ENCODE results near the gene NBPF1.
"Not testable (repeated sequence)": the region's sequence is repeated elsewhere in the genome, so short reads cannot be mapped to it uniquely, and the experiment has no call there.

The NBPF1 gene

GRCh38 chr1:16534829-16535456 lies 78.4 kb downstream of the NBPF1 start:
- intact Hi-C loops (cut with DNase I): not testable (repeated sequence)
- DNase-seq: peak in 41 of 42 donors; percentile 48 to 93 (median 81)

GRCh38 chr1:16534239-16534828 lies 79.0 kb downstream of the NBPF1 start:
- peak in 7 of 42 donors; percentile 9 to 48 (median 29) for DNase-seq
- intact Hi-C loops (cut with DNase I): not testable (repeated sequence)

- intact Hi-C loops (cut with DNase I): not testable (repeated sequence)
- DNase-seq: peak in 17 of 42 donors; percentile 12 to 73 (median 42)
Measured at GRCh38 chr1:16532235-16532991, 81.0 kb downstream of the NBPF1 start.

GRCh38 chr1:16528338-16528737 lies 85.0 kb downstream of the NBPF1 start:
- DNase-seq; intact Hi-C loops (cut with DNase I): not testable (repeated sequence)

- intact Hi-C loops (cut with DNase I); DNase-seq: not testable (repeated sequence)
Measured at GRCh38 chr1:16525769-16526168, 87.6 kb downstream of the NBPF1 start.

- intact Hi-C loops (cut with DNase I); DNase-seq: not testable (repeated sequence)
Measured at GRCh38 chr1:16521679-16522078, 91.7 kb downstream of the NBPF1 start.

GRCh38 chr1:16521288-16521583 lies 92.1 kb downstream of the NBPF1 start:
- DNase-seq: no peak
- intact Hi-C loops (cut with DNase I): no loop called here

- DNase-seq; intact Hi-C loops (cut with DNase I): not testable (repeated sequence)
Measured at GRCh38 chr1:16520435-16521287, 92.7 kb downstream of the NBPF1 start.

- DNase-seq; intact Hi-C loops (cut with DNase I): not testable (repeated sequence)
Measured at GRCh38 chr1:16519255-16519951, 94.0 kb downstream of the NBPF1 start.

- DNase-seq; intact Hi-C loops (cut with DNase I): not testable (repeated sequence)
Measured at GRCh38 chr1:16518913-16519254, 94.5 kb downstream of the NBPF1 start.

- intact Hi-C loops (cut with DNase I); DNase-seq: not testable (repeated sequence)
Measured at GRCh38 chr1:16516694-16517410, 96.5 kb downstream of the NBPF1 start.

GRCh38 chr1:16514107-16515055 lies 99.0 kb downstream of the NBPF1 start, which contains the start of gene RNU1-1:
TSS of gene RNU1-1 (minus strand) at chr1:16514285.
- peak; percentile 45 to 99 (median 90) for DNase-seq
- intact Hi-C loops (cut with DNase I): not testable (repeated sequence)

- peak in 10 of 42 donors; percentile 34 to 66 (median 47) for DNase-seq
- intact Hi-C loops (cut with DNase I): not testable (repeated sequence)
Measured at GRCh38 chr1:16513412-16514106, 99.8 kb downstream of the NBPF1 start.

- DNase-seq; intact Hi-C loops (cut with DNase I): not testable (repeated sequence)
Measured at GRCh38 chr1:16512624-16513411, 100.5 kb downstream of the NBPF1 start.
